ENCODE data around the gene XKR7. TPM values are rescaled to one million over a fixed set of nuclear protein-coding genes. Genes with fewer than 3 reads are reported as not detected.

The XKR7 gene
- total RNA-seq, 1 experiment from 2014 or later = not detected

DNA sequence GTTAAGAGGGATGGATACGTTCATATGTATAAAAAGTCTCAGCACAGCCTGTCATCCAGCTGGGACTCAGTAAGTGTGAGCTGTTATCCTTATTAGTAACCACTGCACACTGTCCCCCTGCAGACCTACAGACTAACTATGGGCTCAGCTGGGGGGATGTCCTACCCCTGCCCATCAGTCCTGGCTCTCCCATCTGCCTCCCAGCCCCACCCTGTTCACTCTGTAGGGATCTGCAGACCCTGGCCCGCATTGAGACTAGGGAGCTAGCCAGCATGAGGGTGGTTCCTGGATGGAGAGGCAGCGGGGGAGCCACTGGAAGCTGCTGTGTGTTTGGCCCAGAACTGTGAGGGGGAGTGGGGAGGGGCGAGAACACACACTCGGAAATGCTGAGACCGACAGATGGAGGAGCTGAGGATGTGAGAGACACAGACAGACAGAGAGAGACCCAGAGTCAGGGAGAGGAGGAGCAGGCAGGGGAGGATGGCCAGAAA, 17.1 kb downstream of the XKR7 start:
- intact Hi-C loops (cut with micrococcal nuclease) = no loop called here
- Histone ChIP-seq H3K9ac (ENCODE audit: low read length) (no peak overlapping the region), H3K9me2 (replicated peaks; ENCODE audit: low read length) (no peaks in the 10 kb centered on the region), H3K27me3 (ENCODE audit: low read length) (peaks cover 7% of the 10 kb centered on the region), H3K9me3 (ENCODE audit: low read length) (no peaks in the 10 kb centered on the region), H3K4me1 (ENCODE audit: insufficient read depth, low read length) (no peaks in the 10 kb centered on the region), H3F3A (ENCODE audit: low read length, unreplicated experiment) (no peaks in the 10 kb centered on the region), H4K20me1 (ENCODE audit: low read length) (no peaks in the 10 kb centered on the region), H3K4me3 (ENCODE audit: low read length) (no peak overlapping the region), H3K4me2 (ENCODE audit: low read length) (no peak overlapping the region), H3K36me3 (ENCODE audit: low read depth, low read length) (no peaks in the 10 kb centered on the region), H3K27ac (ENCODE audit: low read length) (no peak overlapping the region), H3K79me2 (ENCODE audit: low read length) (no peaks in the 10 kb centered on the region), H2AFZ (ENCODE audit: low read length) (no peak overlapping the region)
- ATAC-seq = no peak
- ChIA-PET CTCF (no interaction called here), POLR2A (ENCODE audit: unreplicated experiment) (no interaction called here)
- no peak for DNase-seq
- no TSS peak for BruUV-seq (replicated peaks)
- TF ChIP-seq, protein P1, sequence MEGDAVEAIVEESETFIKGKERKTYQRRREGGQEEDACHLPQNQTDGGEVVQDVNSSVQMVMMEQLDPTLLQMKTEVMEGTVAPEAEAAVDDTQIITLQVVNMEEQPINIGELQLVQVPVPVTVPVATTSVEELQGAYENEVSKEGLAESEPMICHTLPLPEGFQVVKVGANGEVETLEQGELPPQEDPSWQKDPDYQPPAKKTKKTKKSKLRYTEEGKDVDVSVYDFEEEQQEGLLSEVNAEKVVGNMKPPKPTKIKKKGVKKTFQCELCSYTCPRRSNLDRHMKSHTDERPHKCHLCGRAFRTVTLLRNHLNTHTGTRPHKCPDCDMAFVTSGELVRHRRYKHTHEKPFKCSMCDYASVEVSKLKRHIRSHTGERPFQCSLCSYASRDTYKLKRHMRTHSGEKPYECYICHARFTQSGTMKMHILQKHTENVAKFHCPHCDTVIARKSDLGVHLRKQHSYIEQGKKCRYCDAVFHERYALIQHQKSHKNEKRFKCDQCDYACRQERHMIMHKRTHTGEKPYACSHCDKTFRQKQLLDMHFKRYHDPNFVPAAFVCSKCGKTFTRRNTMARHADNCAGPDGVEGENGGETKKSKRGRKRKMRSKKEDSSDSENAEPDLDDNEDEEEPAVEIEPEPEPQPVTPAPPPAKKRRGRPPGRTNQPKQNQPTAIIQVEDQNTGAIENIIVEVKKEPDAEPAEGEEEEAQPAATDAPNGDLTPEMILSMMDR (conservative IDR thresholded peaks at IDR 0.05; ENCODE audit: low read depth, low read length) = no peak
- TF ChIP-seq EZH2 (IDR thresholded peaks at IDR 0.05; ENCODE audit: low read length, unreplicated experiment) (no peak), EZH2phosphoT487 (IDR thresholded peaks at IDR 0.05; ENCODE audit: borderline replicate concordance, low read length) (no peak)

DNA sequence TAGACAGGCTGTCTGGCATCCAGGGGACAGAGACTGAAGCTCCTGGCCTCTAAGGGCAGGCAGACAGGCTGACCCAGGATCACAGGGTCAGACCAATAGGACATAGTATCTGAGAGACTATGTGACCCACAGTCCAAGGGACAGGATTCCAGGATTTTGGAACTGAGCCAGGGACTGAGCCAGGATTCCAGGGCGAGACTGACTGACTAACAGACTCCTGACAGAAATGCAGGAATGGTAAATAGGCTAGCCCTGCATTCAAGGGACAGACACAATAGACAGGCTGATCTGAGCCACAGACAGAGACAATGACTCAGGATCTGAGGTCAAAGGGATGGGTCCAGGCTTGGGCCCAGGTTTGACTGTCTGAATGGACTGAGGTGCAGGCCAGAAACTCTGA, 19.8 kb downstream of the XKR7 start:
- peaks cover 4% of the 10 kb centered on the region; the same call in 1 of the 2 replicates for H3K27me3 ChIP-seq (ENCODE audit: low read length)
- H3F3A ChIP-seq (ENCODE audit: low read length, unreplicated experiment) = no peaks in the 10 kb centered on the region
- no peak overlapping the region for H3K4me2 ChIP-seq (ENCODE audit: low read length)
- H3K4me3 ChIP-seq (ENCODE audit: low read length) = no peak overlapping the region
- no peaks in the 10 kb centered on the region for H3K79me2 ChIP-seq (ENCODE audit: low read length)
- no peaks in the 10 kb centered on the region for H3K9me3 ChIP-seq (ENCODE audit: low read length)
- no peaks in the 10 kb centered on the region for H3K9me2 ChIP-seq (replicated peaks; ENCODE audit: low read length)
- DNase-seq (peak; percentile 50), ATAC-seq (peak; percentile 65)
- H2AFZ ChIP-seq (ENCODE audit: low read length) = no peak overlapping the region
- H3K27ac ChIP-seq (ENCODE audit: low read length) = no peak overlapping the region
- H4K20me1 ChIP-seq (ENCODE audit: low read length) = no peaks in the 10 kb centered on the region
- TF ChIP-seq, protein P1 (conservative IDR thresholded peaks at IDR 0.05; ENCODE audit: low read depth, low read length) = no peak
- TF ChIP-seq EZH2 (IDR thresholded peaks at IDR 0.05; ENCODE audit: low read length, unreplicated experiment) (no peak), EZH2phosphoT487 (IDR thresholded peaks at IDR 0.05; ENCODE audit: borderline replicate concordance, low read length) (no peak)
- no peak overlapping the region for H3K9ac ChIP-seq (ENCODE audit: low read length)
- intact Hi-C loops (cut with micrococcal nuclease) = no loop called here
- BruUV-seq (replicated peaks) = no TSS peak
- no peaks in the 10 kb centered on the region for H3K4me1 ChIP-seq (ENCODE audit: insufficient read depth, low read length)
- ChIA-PET CTCF (no interaction called here), POLR2A (ENCODE audit: unreplicated experiment) (no interaction called here)
- no peaks in the 10 kb centered on the region for H3K36me3 ChIP-seq (ENCODE audit: low read depth, low read length)

DNA sequence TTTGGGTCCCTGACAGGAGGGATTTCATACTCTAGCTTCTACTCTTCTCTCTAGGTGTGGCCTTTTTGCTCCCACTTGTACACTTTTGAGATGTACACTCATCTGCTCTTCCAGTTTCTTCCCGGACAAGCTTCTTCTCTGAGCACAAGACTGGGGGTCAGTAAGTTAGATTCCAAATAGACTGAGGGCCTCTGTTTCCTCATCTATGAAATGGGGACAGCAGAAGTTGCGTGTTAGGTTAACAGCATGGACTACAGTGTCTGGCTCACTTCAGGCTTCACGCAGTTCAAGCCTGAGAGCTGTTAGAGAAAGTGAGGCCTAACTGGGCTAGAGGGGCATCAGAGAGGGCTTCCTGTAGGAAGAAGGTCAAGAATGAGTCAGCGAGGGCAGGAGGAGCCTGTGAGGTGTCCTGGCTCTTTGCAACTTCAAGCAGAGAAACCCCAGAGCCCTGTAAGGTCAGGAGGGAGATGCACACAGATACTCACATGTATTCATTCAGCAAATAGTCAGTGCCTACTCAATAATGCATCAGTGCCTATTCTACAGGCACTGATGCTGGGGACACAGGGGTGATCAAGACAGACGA, 20.6 kb downstream of the XKR7 start:
- no peaks in the 10 kb centered on the region for H3F3A ChIP-seq (ENCODE audit: low read length, unreplicated experiment)
- POLR2A ChIA-PET (ENCODE audit: unreplicated experiment) = no interaction called here
- DNase-seq (no peak), ATAC-seq (no peak)
- H3K4me2 ChIP-seq (ENCODE audit: low read length) = no peak overlapping the region
- no peaks in the 10 kb centered on the region for H3K9me3 ChIP-seq (ENCODE audit: low read length)
- no peak overlapping the region for H3K9ac ChIP-seq (ENCODE audit: low read length)
- H3K27ac ChIP-seq (ENCODE audit: low read length) = no peak overlapping the region
- BruUV-seq (replicated peaks) = no TSS peak
- no peaks in the 10 kb centered on the region for H3K79me2 ChIP-seq (ENCODE audit: low read length)
- H2AFZ ChIP-seq (ENCODE audit: low read length) = no peak overlapping the region
- CTCF ChIA-PET = no interaction called here
- intact Hi-C loops (cut with micrococcal nuclease) = no loop called here
- no peak overlapping the region for H3K4me3 ChIP-seq (ENCODE audit: low read length)
- no peaks in the 10 kb centered on the region for H3K9me2 ChIP-seq (replicated peaks; ENCODE audit: low read length)
- no peaks in the 10 kb centered on the region for H3K36me3 ChIP-seq (ENCODE audit: low read depth, low read length)
- H3K27me3 ChIP-seq (ENCODE audit: low read length) = peaks cover 6% of the 10 kb centered on the region
- no peaks in the 10 kb centered on the region for H3K4me1 ChIP-seq (ENCODE audit: insufficient read depth, low read length)
- TF ChIP-seq, protein P1 (conservative IDR thresholded peaks at IDR 0.05; ENCODE audit: low read depth, low read length) = no peak
- TF ChIP-seq EZH2phosphoT487 (IDR thresholded peaks at IDR 0.05; ENCODE audit: borderline replicate concordance, low read length) (no peak), EZH2 (IDR thresholded peaks at IDR 0.05; ENCODE audit: low read length, unreplicated experiment) (no peak)
- no peaks in the 10 kb centered on the region for H4K20me1 ChIP-seq (ENCODE audit: low read length)

Measured in PC-3 (cell line).